Ureter (tissue), 1 donor: ENCODE data around the gene C2CD3. TPM values are rescaled to one million over a fixed set of nuclear protein-coding genes. Genes with fewer than 3 reads are reported as not detected.
"Not testable (repeated sequence)": the region's sequence is repeated elsewhere in the genome, so short reads cannot be mapped to it uniquely, and the experiment has no call there.

ENCODE experiments used
- DNase-seq: peaks from one replicate; pipeline ENCODE4 v3.0.0-alpha.2; 2020; ENCODE audit warnings: low spot score
- total RNA-seq: library from RNA; stranded (reverse); gene quantifications from one replicate; pipeline ENCODE4 v1.2.4, GENCODE V29; 2023
- donor health status: DM: yes; HTN: yes; CAD: no.

Gene C2CD3
- total RNA-seq, 1 donor from 2014 or later: 40.5 TPM

DNA sequence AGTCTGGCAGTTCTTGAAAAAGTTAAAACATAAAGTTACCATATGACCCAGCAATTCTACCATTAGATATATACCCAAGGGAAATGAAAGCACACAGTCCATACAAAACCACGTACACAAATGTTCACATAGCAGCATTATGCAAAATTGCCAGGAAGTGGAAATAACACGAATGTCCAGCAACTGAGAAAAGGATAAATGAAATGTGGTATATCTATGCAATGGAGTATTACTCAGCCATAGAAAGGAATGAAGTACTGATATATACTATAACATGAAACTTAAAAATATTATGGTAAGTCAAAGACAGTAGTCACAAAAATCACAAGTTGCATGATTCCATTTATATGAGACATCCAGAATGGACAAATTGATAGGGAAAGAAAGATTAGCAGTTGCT lies 57.9 kb downstream of the C2CD3 start:
- no peak for DNase-seq

DNA sequence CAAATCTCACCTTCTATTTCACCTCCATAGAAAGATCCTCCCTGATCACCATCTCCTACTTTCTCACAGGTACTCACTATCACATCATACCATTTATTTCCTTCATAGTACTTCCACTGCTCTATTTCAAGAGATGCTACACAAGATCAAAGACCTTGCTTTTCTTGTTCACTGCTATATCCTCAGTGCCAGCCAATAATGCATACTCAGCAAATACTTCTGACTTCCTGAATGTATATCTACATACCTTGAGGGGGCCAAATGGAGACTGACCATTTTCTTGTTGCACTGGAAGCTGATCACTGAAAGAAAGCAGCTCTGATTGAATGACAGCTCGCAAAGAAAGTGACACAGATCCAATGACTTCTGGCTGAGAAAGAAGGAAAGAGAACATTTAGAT lies 64.7 kb downstream of the C2CD3 start:
- no peak for DNase-seq

DNA sequence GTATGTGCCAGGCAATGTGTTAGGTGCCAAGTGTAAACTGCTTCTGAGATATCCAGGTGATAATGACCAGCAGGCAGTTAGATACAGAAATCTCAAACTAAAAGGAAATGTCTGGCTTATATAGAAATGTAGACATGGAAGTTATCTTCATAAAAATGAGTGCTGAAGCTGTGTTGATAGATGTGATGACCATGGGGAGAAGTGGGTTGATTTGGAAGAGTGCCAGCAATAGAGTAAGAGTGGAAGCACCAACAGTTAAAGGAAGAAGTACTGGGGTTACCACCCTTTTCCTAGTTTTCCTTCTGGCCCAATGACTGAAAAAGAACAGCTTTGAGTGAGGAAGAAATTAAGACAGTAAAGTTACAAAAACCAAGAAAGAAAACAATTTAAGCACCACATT lies 68.5 kb downstream of the C2CD3 start:
- DNase-seq: no peak

DNA sequence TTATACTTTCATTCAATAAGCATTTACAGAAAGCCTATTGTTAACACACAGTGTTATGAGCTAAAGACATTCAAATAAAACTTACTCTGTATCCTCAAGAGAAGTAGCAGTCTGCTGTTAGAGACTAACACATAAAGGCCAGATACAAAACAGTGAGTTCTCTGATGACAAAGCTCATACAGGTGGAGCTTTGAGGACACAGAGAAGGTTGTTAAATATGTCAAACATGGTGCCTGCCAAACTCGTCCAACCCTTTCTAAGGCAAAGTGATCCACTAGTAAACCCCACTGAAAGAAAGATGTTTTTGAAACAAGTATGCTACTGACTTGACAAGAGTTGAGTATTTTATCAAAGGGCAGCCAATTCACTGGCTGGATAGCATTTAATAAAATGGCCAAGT lies 70.1 kb downstream of the C2CD3 start:
- DNase-seq: no peak

DNA sequence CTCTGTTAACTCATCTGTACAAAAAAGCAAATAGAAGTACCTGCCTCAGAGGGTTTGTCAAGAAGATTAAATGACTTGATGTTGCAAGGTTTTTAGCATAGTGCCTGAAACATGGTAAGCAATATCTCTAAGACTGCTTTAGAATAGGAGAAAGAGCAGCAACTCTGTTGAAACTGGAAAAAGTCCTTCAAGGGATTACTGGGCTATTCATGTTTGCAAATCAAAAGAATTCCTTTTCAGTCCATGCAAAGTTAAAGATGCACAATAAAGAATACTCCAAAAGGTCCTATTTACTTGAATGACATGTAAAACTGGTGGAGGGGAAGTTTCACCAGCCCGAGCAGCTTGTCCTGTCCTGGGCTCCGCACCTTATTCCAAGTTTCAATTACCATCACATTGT lies 70.6 kb downstream of the C2CD3 start:
- DNase-seq: no peak

DNA sequence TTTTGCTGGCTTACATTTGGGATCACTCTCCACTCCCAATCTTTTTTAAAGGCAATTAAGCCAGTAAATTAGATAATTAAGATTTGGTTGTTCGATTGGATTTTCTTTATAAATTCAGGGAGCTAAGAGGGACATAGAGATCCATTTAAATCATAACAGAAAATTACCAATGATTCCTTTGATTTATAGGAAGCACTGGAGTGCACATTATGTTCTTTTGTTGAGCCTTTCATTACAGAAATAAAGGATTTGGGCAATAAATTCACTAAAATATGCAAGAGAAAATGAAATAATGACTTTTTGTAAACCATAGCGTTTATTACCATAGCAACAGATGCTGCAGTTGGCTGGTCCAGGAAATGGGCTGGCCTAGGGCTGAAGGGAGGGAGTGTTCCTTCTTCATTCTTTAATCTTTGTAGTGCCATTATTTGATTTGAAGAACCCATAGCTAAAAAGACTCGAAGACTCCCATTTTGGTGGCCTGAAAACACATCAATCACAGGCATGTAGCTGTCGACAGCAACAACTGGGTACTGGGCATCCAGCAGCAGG lies 73.0 kb downstream of the C2CD3 start:
- DNase-seq: no peak

DNA sequence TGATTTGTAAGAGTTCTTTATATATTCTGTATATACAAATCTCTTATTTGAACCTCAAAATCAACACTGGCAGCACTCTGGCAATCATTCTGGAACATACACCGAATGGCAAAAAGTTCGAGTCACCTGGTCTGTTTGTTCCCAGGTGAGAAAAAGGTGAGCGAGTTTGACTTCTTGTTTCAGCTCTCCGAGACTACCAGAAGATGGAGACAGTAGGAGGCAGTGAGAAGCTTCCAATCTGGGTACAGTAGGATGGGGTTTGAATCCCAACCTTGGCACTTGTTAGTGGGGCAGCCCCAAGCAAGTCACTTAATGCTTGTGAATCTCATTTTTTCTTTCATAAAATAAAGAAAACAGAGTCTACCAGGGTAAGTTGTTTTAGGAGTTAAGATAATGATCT lies 76.4 kb downstream of the C2CD3 start:
- no peak for DNase-seq

DNA sequence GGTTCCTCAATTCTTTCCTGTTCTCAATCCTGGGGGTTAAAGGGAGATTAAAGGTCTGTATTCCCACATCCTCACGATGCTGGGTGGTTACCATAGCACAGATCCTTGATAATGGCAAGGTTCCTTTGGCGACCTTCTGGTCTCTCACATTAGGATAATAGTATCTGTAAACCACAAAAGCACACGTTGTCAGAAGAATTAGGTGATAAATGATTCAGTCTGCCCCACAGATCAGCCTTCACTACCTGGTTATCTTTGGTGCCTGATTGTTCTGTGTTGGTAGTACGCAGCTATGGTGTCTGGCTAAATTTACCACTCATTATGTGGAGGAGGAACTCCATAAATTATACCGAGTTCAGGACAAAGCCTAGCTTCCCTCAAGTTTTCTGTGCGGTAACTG lies 78.4 kb downstream of the C2CD3 start:
- no peak for DNase-seq

DNA sequence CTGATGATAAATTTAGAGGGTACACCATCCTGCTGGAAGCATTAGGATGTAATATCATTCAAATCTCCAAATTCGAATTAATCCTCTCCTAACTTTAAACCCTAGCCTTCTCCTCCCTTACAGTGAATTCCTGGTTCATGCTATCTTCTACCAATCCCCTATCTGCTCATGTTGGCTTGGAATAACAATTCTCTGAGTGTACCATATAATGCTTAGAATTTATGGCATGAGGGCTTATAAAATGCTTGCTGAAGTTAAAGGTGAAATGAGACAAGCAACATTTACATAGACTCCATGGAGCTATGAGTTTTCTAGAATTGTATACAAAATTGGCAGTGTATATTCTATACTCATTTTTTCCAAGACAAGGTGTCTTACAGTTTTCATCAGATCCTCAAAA lies 79.3 kb downstream of the C2CD3 start:
- no peak for DNase-seq

DNA sequence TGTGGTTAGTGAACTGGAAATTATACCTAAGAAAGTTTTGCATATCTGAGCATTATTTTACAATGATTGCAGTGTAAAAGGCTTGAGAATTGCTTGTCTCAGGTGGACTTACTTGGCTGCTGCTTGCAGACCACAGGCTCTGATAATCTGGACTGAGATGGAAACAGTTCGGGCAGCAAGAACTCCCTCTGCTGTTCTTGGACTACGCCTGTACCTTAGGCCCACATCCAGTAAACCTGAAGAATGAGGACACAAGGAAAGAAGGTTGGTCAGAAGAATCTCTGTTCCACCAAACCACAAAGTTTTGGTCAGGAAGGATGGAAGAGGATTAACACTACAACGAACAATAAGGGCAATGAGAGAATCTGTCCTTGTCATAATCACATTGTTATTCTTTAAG lies 80.1 kb downstream of the C2CD3 start:
- no peak for DNase-seq

DNA sequence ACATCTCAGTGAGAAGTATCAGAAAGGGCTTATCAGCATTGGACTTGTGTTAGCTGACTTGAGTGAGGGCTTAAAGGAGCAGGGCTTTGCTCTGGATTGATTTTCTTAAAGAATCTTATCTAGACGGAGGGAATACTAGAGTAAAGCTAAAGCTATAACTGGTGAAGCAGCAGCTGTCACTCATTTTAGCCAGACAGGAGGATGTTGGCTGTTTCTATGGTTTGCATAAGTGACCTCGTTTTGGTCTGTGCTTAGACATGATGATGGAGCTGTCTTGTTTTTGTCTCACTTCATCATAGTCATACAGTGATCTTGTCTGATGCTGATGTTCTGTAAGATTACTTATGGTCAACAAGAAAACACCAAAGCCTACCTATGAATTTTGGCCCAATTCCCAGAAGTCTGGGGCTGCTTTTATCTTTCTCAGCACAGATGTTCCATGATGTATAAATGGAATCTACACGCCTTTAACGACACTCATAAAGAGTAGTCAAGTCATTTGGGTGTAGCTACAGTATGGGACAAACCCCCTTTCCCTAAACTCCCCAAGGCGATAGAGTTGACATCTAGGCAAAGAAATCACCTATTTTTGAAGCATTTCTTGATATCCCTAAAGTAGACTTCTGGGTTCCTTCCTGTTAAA lies 84.4 kb downstream of the C2CD3 start:
- no peak for DNase-seq

DNA sequence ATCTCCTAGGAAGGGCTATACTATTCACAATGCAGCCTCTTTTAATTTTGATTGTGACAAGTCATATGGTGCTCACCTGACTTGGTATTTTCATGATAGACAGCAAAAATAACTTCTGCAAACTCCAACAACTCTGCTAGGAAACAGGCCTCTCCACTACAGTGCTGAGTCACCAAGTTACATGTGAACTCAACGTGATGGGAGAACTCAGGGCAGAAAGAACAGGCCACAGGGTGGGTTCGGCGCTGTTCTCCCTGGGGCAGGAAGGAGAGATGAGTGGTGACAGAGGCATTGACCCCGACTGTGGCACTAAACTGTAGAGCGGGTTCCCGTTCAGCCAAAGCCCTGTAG lies 85.3 kb downstream of the C2CD3 start:
- no peak for DNase-seq

DNA sequence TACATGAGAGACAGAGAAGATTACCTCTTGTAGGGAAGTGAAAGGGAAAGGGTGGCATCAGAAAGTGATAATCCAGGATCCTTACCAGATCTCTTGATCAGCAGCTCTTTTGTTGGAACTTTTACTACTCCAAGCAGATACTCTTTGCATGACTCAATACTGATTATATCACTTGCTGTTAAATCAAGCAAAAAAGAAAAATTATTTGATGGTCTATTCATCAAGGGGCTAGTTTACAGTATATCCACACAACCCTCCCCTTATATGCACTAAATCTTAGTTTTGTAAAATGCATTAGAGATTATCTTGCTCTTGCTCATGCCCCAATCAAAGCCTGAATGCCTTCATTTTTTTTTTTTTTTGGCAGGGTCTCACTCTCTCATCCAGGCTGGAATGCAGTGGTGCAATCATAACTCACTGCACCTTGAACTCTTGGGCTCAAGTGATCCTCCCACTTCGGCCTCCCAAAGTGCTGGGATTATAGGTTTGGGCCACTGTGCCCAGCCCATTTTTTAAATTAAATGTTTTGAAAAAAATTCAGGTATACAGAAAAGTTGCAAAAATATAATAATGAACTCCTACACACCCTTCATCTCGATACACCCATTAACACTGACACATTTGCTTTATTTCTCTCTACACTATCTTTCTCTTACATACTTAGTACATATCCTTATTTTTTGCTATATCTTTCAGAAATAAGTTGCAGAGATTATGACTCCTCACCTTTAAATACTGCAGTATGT lies 85.8 kb downstream of the C2CD3 start:
- DNase-seq: no peak

DNA sequence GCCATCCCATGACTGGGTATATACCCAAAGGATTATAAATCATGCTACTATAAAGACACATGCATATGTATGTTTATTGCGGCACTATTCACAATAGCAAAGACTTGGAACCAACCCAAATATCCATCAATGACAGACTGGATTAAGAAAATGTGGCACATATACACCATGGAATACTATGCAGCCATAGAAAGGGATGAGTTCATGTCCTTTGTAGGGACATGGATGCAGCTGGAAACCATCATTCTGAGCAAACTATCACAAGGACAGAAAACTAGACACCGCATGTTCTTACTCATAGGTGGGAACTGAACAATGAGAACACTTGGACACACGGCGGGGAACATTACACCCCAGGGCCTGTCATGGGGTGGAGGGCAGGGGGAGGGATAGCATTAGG lies 86.9 kb downstream of the C2CD3 start:
- DNase-seq: not testable (repeated sequence)

DNA sequence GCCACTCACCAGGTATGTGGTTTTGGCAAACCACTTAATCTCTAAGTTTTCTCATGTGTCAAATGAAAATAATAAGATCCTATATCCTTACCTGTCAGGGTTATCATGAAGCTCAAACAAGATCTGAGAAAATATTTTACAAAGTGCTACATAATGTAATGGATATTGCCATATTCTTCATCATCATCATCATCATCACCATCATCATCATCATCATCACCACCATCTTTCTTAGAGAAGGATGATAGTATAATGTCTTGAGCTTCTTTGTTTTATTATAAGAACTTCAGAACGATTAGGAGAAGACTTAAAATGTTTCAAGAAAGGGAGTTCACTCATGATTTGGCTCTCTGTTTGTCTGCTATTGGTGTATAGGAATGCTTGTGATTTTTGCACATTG lies 89.4 kb downstream of the C2CD3 start:
- no peak for DNase-seq

DNA sequence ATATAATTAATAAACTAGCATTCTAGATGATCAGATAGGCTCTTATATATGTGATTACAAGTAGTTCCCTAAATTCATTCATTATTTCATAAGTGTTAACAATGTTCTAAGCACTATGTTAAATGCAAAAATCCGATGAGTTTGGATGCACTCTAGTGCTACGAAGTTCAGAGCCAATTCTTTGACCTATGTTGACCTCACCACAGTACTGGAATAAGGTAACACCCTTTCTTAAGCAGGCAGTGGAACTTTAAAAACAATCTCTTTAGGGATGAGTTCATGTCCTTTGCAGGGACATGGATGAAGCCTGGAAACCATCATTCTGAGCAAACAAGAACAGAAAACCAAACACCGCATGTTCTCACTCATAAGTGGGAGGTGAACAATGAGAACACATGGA lies 93.6 kb downstream of the C2CD3 start:
- no peak for DNase-seq

DNA sequence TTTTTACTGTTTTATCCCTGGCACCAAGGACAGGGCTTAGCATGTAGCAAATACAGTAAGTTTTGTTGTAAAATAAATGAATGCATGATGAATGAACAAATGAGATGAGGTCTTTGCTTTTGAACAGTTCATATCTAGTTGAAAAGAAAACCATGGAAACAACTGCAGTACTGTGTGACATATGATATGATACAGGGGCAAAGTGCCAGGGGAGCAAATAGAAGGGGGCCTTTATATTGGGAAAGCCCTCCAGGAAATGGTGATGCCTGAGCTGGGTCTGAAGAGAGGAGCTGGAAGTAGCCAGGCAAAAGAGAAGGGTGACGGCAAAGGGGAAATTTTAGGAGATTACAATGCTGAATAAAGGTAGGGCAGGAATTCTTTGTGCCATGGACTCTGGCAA lies 98.1 kb downstream of the C2CD3 start:
- no peak for DNase-seq

DNA sequence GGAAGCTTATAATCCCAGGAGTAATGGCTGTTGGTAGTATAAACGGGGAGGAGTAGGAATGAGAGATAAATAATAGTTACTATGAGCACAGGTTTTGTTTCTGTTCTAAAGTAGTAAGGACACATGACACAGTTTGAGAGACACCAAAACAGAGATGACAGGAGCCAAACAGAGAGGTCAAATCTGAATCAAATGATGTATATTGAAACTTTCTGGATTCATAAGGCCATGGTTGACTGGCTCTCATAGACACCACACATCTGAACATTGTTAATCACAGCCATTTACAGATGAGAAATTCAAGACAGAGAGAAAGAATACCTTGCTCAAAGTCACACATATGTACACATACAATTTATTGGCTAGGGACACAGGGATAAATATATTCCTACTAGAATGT lies 98.5 kb downstream of the C2CD3 start:
- DNase-seq: no peak

DNA sequence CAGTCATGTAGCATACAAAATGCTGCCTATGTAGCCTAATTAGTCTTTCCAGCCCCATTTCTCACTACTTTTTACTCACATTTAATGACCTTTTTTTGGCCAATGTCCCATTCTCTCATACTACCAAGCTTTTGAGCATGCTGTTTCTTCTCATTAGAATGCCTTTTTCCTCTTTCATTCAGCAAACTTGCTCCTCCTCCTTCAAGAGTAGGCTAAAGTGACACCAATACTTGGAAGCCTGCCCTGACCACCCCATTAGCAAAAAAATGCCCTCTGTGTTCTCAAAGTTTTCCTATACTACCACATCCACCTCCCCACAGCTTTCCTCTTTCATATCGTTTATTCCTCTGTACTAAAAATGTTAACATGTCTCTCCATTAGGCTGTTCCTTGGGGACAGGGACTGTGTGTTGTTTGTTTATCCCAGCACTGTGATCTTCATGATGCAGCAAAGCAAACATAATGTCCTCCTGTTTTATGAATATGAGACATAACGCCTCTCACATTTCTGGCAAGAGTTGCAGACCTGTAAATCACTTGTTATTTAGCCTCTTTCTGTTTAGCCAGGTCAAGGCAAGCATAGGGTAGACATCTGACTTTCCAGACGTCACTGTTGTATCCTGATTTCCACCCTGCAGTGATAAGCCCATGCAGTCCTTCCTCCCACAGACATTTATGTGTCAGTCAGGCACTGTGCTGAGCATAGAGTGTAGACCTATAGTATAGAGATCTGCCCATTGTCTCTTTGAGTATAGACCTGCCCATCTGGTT lies 99.9 kb downstream of the C2CD3 start:
- DNase-seq: no peak

DNA sequence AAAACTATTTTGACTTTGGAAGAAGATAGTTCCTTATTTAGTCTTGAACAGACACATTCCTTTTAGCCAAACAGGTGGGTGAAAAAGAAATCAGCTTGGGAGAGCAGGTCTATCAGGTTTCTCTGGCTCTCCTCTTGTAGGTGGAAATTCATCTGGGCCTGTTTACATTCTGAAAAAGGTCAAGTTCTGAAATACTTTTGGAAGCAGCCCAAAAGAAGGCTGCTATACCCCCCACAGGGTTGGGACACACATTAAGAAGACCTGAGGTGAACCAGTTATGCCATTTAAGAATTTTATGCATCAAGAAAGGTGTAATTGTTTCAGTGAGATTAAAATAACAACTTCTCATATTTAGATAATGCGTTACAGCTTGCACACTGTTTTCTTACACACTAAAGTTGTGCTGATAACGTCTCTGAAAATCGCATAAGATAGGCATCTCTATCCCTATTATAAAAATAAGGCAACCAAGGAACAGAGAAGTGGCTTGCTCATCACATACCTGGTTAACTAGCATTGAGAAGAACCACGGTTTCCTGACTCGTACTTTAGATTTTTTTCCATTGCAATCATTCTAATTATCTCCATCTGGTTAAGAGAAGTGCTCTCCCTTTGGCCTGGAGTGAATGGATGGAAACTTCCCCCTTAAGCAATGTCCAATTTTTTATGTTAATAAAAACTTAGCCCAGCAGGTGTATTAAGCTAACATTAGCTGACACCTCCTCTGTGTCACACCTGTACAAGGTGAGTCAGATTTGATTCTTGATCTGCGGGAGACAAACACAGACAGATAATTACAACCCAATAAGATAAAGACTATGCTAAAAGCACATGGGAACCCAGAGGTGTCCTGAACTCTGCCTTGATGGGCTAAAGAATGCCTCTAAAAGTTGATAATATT lies 101.4 kb downstream of the C2CD3 start:
- DNase-seq: peak; percentile 53

DNA sequence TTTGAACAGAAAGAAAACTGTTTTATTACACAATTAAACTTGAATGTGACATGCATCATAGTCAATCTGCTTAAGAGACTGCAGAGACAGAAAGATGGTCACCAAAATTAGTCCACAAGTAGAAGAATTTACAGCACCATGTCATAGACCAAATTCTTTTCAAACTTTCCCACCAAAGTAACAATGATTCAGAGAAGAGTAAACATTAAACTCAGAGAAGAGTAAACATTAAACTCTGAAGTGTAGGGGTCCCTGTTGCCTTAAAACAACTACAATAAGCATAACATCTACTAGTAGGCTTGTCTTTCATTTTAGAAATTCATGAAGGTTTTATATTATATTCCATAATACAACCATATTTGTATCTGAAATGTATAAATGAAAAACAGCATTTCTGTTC lies 104.1 kb downstream of the C2CD3 start:
- not testable (repeated sequence) for DNase-seq

DNA sequence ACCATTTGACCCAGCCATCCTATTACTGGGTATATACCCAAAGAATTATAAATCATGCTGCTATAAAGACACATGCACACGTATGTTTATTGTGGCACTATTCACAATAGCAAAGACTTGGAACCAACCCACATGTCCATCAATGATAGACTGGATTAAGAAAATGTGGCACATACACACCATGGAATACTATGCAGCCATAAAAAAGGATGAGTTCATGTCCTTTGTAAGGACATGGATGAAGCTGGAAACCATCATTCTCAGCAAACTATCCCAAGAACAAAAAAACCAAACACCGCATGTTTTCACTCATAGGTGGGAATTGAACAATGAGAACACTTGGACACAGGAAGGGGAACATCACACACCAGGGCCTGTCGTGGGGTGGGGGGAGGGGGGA lies 105.3 kb downstream of the C2CD3 start:
- DNase-seq: not testable (repeated sequence)
